Limb (tissue), 2 donors: ENCODE data around the gene OSBP2.
"Not testable (repeated sequence)": the region's sequence is repeated elsewhere in the genome, so short reads cannot be mapped to it uniquely, and the experiment has no call there.

ENCODE experiments used
- DNase-seq, 2 donors: peaks; one replicate each; pipeline ENCODE4 v3.0.0-alpha.2; 2016; ENCODE audit errors: extremely low spot score in 2 of 2

Gene OSBP2

GRCh38 chr22:30754971-30755758 is 60.5 kb downstream of the OSBP2 start:
- peak; percentile 39 to 61 for DNase-seq

- DNase-seq = no peak
Measured at GRCh38 chr22:30755759-30756124, 61.1 kb downstream of the OSBP2 start.

GRCh38 chr22:30763815-30764673 is 69.4 kb downstream of the OSBP2 start:
- peak; percentile 57 to 62 for DNase-seq

- no peak for DNase-seq
Measured at GRCh38 chr22:30767661-30768060, 73.0 kb downstream of the OSBP2 start.

- no peak for DNase-seq
Measured at GRCh38 chr22:30770716-30771115, 76.0 kb downstream of the OSBP2 start.

- no peak for DNase-seq
Measured at GRCh38 chr22:30773919-30774318, 79.2 kb downstream of the OSBP2 start.

- DNase-seq = no peak
Measured at GRCh38 chr22:30774566-30774965, 79.9 kb downstream of the OSBP2 start.

- no peak for DNase-seq
Measured at GRCh38 chr22:30776476-30776875, 81.8 kb downstream of the OSBP2 start.

GRCh38 chr22:30777146-30777545 is 82.5 kb downstream of the OSBP2 start:
- not testable (repeated sequence) for DNase-seq

GRCh38 chr22:30777587-30777986 is 82.9 kb downstream of the OSBP2 start:
- peak; percentile 50 to 63 for DNase-seq

GRCh38 chr22:30778261-30778660 is 83.6 kb downstream of the OSBP2 start:
- DNase-seq = no peak

GRCh38 chr22:30780026-30780425 is 85.4 kb downstream of the OSBP2 start:
- DNase-seq = no peak

- no peak for DNase-seq
Measured at GRCh38 chr22:30781271-30781875, 86.7 kb downstream of the OSBP2 start.

- no peak for DNase-seq
Measured at GRCh38 chr22:30782613-30783012, 87.9 kb downstream of the OSBP2 start.

GRCh38 chr22:30783021-30783420 is 88.3 kb downstream of the OSBP2 start:
- DNase-seq = no peak

GRCh38 chr22:30785527-30785926 is 90.9 kb downstream of the OSBP2 start:
- no peak for DNase-seq

- no peak for DNase-seq
Measured at GRCh38 chr22:30790366-30790765, 95.7 kb downstream of the OSBP2 start.

GRCh38 chr22:30792456-30792855 is 97.8 kb downstream of the OSBP2 start:
- DNase-seq = no peak

- no peak for DNase-seq
Measured at GRCh38 chr22:30795118-30795517, 100.4 kb downstream of the OSBP2 start.

GRCh38 chr22:30801695-30802094 is 107.0 kb downstream of the OSBP2 start:
- no peak for DNase-seq

GRCh38 chr22:30802202-30803166 is 107.8 kb downstream of the OSBP2 start:
- DNase-seq = peak; percentile 84 to 93
